OCI-LY3 (cell line): ENCODE data around the gene CCDC138.

Experiments
- EZH2phosphoT487 ChIP-seq: fragments of 200-600 bp; shearing (Covaris generic); IDR thresholded peaks from 2 replicates; pipeline ENCODE4 v1.6.1; 2018; ENCODE audit warnings: antibody characterized with exemption, mixed run types, low read depth
- TF ChIP-seq, protein P1 (sequence below): fragments of 200-600, 300-600 bp; sonication (generic); IDR thresholded peaks from 2 replicates; pipeline ENCODE4 v1.5.1; 2014; ENCODE audit warnings: antibody characterized with exemption, low read length, low read depth

- TF ChIP-seq, protein P1, sequence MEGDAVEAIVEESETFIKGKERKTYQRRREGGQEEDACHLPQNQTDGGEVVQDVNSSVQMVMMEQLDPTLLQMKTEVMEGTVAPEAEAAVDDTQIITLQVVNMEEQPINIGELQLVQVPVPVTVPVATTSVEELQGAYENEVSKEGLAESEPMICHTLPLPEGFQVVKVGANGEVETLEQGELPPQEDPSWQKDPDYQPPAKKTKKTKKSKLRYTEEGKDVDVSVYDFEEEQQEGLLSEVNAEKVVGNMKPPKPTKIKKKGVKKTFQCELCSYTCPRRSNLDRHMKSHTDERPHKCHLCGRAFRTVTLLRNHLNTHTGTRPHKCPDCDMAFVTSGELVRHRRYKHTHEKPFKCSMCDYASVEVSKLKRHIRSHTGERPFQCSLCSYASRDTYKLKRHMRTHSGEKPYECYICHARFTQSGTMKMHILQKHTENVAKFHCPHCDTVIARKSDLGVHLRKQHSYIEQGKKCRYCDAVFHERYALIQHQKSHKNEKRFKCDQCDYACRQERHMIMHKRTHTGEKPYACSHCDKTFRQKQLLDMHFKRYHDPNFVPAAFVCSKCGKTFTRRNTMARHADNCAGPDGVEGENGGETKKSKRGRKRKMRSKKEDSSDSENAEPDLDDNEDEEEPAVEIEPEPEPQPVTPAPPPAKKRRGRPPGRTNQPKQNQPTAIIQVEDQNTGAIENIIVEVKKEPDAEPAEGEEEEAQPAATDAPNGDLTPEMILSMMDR = no peak
- TF ChIP-seq EZH2phosphoT487 = no peak
These were observed 19.2 kb downstream of the CCDC138 start for GRCh38 chr2:108805782-108806181.
